Measurements from ENCODE around the gene STAB1.

The STAB1 gene

GRCh38 chr3:52487050-52487787, 7.9 kb upstream of the STAB1 start:
- no peaks in the 10 kb centered on the region for H3K9me3 ChIP-seq (ENCODE audit: control insufficient read depth, insufficient read depth, low read length)
- no peaks in the 10 kb centered on the region for H3K27me3 ChIP-seq (ENCODE audit: control insufficient read depth, low read length)
- H3K4me1 ChIP-seq (ENCODE audit: control insufficient read depth, low read length), result no peaks in the 10 kb centered on the region
- no peaks in the 10 kb centered on the region for H3F3A ChIP-seq (ENCODE audit: control insufficient read depth, insufficient read depth)
- H3K79me2 ChIP-seq (ENCODE audit: control insufficient read depth, low read length), result no peaks in the 10 kb centered on the region
- no peak overlapping the region for H3K4me3 ChIP-seq (ENCODE audit: low read length)
- no peaks in the 10 kb centered on the region for H4K20me1 ChIP-seq (ENCODE audit: control insufficient read depth, insufficient read depth, low read depth, low read length)
- H3K4me2 ChIP-seq (ENCODE audit: low read length), result no peak overlapping the region
- no peaks in the 10 kb centered on the region for H3K9me2 ChIP-seq (replicated peaks; ENCODE audit: control insufficient read depth, low read length)
- TF ChIP-seq EZH2phosphoT487 (IDR thresholded peaks at IDR 0.05; ENCODE audit: borderline replicate concordance, low read length) (no peak), CTCF (IDR thresholded peaks at IDR 0.05; ENCODE audit: low read depth, low read length, poor library complexity, severe bottlenecking) (no peak)
- peaks cover 61% of the 10 kb centered on the region for H3K36me3 ChIP-seq (ENCODE audit: control insufficient read depth, low read length)
- H3K27ac ChIP-seq (ENCODE audit: low read depth, low read length), result no peak overlapping the region

GRCh38 chr3:52487788-52488691, 7.1 kb upstream of the STAB1 start:
- no peak overlapping the region for H3K4me2 ChIP-seq (ENCODE audit: low read length)
- no peak overlapping the region for H3K4me3 ChIP-seq (ENCODE audit: low read length)
- no peaks in the 10 kb centered on the region for H3K79me2 ChIP-seq (ENCODE audit: control insufficient read depth, low read length)
- no peaks in the 10 kb centered on the region for H3K4me1 ChIP-seq (ENCODE audit: control insufficient read depth, low read length)
- H3K9me3 ChIP-seq (ENCODE audit: control insufficient read depth, insufficient read depth, low read length), result no peaks in the 10 kb centered on the region
- no peak for TF ChIP-seq EZH2phosphoT487 (IDR thresholded peaks at IDR 0.05; ENCODE audit: borderline replicate concordance, low read length)
- no peak for TF ChIP-seq CTCF (IDR thresholded peaks at IDR 0.05; ENCODE audit: low read depth, low read length, poor library complexity, severe bottlenecking)
- no peaks in the 10 kb centered on the region for H3F3A ChIP-seq (ENCODE audit: control insufficient read depth, insufficient read depth)
- H3K36me3 ChIP-seq (ENCODE audit: control insufficient read depth, low read length), result peaks cover 64% of the 10 kb centered on the region
- no peak overlapping the region for H3K27ac ChIP-seq (ENCODE audit: low read depth, low read length)
- no peaks in the 10 kb centered on the region for H3K27me3 ChIP-seq (ENCODE audit: control insufficient read depth, low read length)
- H3K9me2 ChIP-seq (replicated peaks; ENCODE audit: control insufficient read depth, low read length), result no peaks in the 10 kb centered on the region
- no peaks in the 10 kb centered on the region for H4K20me1 ChIP-seq (ENCODE audit: control insufficient read depth, insufficient read depth, low read depth, low read length)

GRCh38 chr3:52488746-52489145, 6.4 kb upstream of the STAB1 start:
- Histone ChIP-seq H3K27me3 (ENCODE audit: control insufficient read depth, low read length) (no peaks in the 10 kb centered on the region), H3K9me2 (replicated peaks; ENCODE audit: control insufficient read depth, low read length) (no peaks in the 10 kb centered on the region), H3K4me3 (ENCODE audit: low read length) (no peak overlapping the region), H3K27ac (ENCODE audit: low read depth, low read length) (no peak overlapping the region), H3F3A (ENCODE audit: control insufficient read depth, insufficient read depth) (no peaks in the 10 kb centered on the region), H4K20me1 (ENCODE audit: control insufficient read depth, insufficient read depth, low read depth, low read length) (no peaks in the 10 kb centered on the region), H3K79me2 (ENCODE audit: control insufficient read depth, low read length) (no peaks in the 10 kb centered on the region), H3K4me2 (ENCODE audit: low read length) (no peak overlapping the region), H3K36me3 (ENCODE audit: control insufficient read depth, low read length) (peaks cover 64% of the 10 kb centered on the region), H3K9me3 (ENCODE audit: control insufficient read depth, insufficient read depth, low read length) (no peaks in the 10 kb centered on the region), H3K4me1 (ENCODE audit: control insufficient read depth, low read length) (no peaks in the 10 kb centered on the region)
- TF ChIP-seq EZH2phosphoT487 (IDR thresholded peaks at IDR 0.05; ENCODE audit: borderline replicate concordance, low read length), result no peak
- no peak for TF ChIP-seq CTCF (IDR thresholded peaks at IDR 0.05; ENCODE audit: low read depth, low read length, poor library complexity, severe bottlenecking)
